Brain microvascular endothelial cell (primary cell): Measurements from ENCODE around the gene CCDC7.
"Not testable (repeated sequence)": the region's sequence is repeated elsewhere in the genome, so short reads cannot be mapped to it uniquely, and the experiment has no call there.

Source experiments
- DNase-seq: peaks from one replicate; pipeline ENCODE4 v3.0.0-alpha.2; 2020
- H3K27ac ChIP-seq: fragments of 250-450 bp; sonication (Bioruptor Pico); 2 replicates; pipeline ENCODE4 v1.5.1; 2020; ENCODE audit warnings: mild to moderate bottlenecking, moderate library complexity
- H3K27me3 ChIP-seq: fragments of 250-450 bp; sonication (Bioruptor Pico); replicated peaks from 2 replicates; pipeline ENCODE4 v1.5.1; 2020; ENCODE audit warnings: mild to moderate bottlenecking
- H3K36me3 ChIP-seq: fragments of 250-450 bp; sonication (Bioruptor Pico); replicated peaks from 2 replicates; pipeline ENCODE4 v1.5.1; 2020; ENCODE audit warnings: mild to moderate bottlenecking
- H3K4me3 ChIP-seq: 2 replicates; pipeline ENCODE4 v1.5.1; 2011; ENCODE audit warnings: low read depth, mild to moderate bottlenecking, control low read depth, low read length, moderate library complexity
- in situ Hi-C: cut with HindIII; loops from 2 replicates; pipeline ENCODE4 v1.10.0; 2017; ENCODE audit warnings: low sequenced_read_pairs, low pct_ligation_motif_present
- TF ChIP-seq, protein P1 (sequence below): IDR thresholded peaks from 2 replicates; pipeline ENCODE4 v1.5.1; 2011; ENCODE audit warnings: low read depth, mild to moderate bottlenecking, moderate library complexity, low read length, control low read depth, inconsistent platforms; ENCODE audit errors: missing control alignments

CCDC7 gene

DNA sequence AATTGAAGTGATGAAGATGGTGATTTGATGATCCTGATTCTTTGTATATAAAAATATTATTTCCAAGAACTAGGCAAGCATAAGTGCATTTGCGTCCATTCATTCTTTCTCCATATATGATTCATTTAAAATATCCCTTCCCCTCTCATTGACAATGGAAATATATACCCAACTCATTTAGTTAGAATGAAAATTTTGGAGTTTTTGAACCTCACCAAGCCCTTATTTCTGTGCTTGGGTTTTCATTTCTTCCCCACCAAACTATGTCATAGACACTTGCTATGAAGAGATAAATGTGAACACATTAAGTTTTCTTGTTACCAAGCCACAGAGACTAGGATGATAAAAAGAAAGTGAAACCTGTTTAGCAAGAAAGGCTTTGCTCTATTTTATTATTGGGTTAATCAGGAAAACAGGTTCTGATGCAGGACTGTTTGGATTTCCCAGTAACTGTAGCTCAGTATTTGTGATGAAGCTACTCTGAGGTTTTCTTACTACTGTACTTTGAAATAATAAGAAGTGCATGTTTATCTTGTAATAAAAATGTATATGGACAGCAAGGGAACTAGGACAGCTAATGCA, 443.8 kb downstream of the CCDC7 start:
- DNase-seq = no peak
- Histone ChIP-seq H3K27ac (no peak overlapping the region), H3K27me3 (no peaks in the 10 kb centered on the region), H3K36me3 (peaks cover 12% of the 10 kb centered on the region), H3K4me3 (no peak overlapping the region)
- TF ChIP-seq, protein P1, sequence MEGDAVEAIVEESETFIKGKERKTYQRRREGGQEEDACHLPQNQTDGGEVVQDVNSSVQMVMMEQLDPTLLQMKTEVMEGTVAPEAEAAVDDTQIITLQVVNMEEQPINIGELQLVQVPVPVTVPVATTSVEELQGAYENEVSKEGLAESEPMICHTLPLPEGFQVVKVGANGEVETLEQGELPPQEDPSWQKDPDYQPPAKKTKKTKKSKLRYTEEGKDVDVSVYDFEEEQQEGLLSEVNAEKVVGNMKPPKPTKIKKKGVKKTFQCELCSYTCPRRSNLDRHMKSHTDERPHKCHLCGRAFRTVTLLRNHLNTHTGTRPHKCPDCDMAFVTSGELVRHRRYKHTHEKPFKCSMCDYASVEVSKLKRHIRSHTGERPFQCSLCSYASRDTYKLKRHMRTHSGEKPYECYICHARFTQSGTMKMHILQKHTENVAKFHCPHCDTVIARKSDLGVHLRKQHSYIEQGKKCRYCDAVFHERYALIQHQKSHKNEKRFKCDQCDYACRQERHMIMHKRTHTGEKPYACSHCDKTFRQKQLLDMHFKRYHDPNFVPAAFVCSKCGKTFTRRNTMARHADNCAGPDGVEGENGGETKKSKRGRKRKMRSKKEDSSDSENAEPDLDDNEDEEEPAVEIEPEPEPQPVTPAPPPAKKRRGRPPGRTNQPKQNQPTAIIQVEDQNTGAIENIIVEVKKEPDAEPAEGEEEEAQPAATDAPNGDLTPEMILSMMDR = no peak
- in situ Hi-C loops = no loop called here

DNA sequence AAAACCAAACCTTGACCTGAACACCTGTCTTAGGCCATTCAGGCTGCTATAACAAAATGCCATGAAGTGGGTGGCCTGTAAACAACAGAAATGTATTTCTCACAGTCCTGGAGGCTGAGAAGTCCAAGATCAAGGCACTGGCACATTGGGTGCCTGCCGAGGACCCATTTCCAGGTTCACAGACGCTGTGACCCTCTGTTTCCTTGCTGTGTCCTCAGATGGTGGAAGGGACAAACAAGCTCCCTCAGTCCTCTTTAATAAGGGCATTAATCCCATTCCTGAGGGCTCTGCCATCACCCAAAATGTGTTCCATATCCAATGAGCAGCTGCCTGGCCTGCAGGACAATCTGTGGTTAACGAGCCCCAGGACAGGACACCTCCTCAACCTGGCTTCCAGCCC, 444.5 kb downstream of the CCDC7 start:
- Histone ChIP-seq H3K27me3 (no peaks in the 10 kb centered on the region), H3K4me3 (no peak overlapping the region), H3K36me3 (peaks cover 19% of the 10 kb centered on the region), H3K27ac (no peak overlapping the region)
- no peak for DNase-seq
- TF ChIP-seq, protein P1 = no peak
- in situ Hi-C loops = no loop called here

DNA sequence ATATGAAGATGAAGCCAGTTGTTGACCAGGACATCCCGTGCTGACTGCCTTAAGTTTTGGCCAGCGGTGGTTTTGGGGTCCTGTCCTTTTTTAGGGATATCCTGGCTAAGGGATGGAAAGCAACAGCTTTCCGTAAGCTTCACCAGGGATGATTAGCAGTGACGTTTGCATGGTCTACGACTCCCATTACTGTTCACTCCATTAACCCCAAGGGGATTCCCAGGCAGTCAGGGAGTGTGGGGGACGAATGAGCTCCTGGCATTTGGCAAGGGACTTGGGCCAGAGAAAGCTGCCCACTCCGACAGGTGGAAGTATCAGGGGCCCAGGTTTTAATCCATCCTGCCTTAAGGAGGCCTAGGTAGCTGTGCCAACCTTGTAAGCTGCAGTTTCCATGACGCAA, 445.3 kb downstream of the CCDC7 start:
- TF ChIP-seq, protein P1 = no peak
- peaks cover 26% of the 10 kb centered on the region for H3K36me3 ChIP-seq
- no peak overlapping the region for H3K27ac ChIP-seq
- DNase-seq = no peak
- H3K27me3 ChIP-seq = no peaks in the 10 kb centered on the region
- in situ Hi-C loops = no loop called here
- H3K4me3 ChIP-seq = no peak overlapping the region

DNA sequence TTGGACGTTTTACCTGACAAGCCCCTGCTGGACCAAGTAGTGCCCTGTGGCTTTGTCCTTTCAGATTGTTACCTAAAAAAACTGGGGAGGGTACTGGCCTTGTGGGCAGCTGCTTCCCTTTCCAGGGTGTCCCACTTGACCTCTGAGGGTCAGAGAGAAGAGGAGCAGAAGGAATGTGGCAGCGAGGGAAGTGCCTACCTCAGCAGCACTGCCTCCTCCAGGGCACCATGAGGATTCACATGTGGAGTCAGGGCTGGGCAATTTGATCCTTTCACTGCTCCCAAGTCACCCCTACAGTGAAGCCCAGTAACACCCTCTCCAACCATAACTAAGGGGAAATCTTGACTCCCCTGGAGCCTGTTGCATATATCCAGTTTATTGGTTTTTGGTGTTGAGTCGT, 447.5 kb downstream of the CCDC7 start:
- H3K27ac ChIP-seq = no peak overlapping the region
- TF ChIP-seq, protein P1 = peak; percentile 31
- in situ Hi-C loops = no loop called here
- H3K4me3 ChIP-seq = no peak overlapping the region
- no peaks in the 10 kb centered on the region for H3K27me3 ChIP-seq
- DNase-seq = no peak
- peaks cover 46% of the 10 kb centered on the region for H3K36me3 ChIP-seq

DNA sequence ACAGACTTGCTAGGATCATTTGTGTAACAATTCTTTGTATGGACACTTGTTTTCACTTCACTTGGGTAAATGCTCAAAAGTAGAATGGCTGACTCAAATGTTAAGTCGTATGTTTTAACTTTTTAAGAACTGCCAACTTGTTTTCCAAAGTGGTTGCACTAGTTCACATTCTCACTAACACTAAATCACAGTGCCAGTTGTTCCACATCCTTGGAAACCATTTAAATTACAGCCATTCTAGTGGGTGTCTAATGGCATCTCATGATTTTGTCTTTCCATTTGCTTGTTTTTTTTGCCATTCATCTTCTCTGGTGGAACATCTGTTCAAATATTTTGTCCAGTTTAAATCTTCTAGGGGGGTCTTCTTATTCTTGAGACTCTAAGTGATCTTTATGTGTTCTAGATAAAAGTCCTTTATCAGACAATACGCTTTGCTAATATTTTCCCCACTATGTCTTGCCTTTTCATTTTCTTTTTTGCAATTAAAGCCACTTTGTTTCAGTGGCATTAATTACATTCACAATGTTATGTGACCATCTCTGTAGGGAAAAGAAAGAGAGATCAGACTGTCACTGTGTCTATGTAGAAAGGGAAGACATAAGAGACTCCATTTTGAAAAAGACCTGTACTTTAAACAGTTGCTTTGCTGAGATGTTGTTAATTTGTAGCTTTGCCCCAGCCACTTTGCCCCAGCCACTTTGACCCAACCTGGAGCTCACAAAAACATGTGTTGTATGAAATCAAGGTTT, 448.1 kb downstream of the CCDC7 start:
- Histone ChIP-seq H3K27ac (no peak overlapping the region), H3K4me3 (no peak overlapping the region), H3K36me3 (peaks cover 53% of the 10 kb centered on the region), H3K27me3 (no peaks in the 10 kb centered on the region)
- TF ChIP-seq, protein P1 = no peak
- in situ Hi-C loops = no loop called here
- DNase-seq = no peak

DNA sequence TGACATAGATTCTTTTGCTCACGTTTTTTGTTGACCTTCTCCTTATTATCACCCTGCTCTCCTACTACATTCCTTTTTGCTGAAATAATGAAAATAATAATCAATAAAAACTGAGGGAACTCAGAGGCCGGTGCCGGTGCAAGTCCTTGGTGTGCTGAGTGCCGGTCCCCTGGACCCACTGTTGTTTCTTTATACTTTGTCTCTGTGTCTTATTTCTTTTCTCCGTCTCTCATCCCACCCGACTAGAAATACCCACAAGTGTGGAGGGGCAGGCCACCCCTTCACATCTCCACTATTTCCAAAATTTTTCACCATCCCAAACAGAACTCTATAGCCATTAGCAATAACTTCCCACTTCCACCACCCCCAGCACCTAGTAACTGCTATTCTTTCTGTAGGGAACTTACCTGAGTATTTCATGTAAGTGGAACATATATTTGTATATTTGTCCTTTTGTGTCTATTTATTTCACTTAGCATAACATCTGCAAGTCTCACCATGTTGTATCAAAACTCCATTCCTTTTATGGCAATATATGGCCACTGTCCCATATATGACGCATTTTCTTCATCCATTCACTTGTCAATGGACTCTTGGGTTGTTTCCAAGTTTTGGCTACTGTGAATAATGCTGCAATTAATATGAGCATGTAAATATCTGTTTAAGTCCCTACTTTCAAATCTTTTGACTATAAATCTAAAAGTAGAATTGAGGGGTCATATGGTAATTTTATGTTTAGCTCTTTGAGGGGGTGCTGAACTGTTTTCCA, 449.4 kb downstream of the CCDC7 start:
- H3K27me3 ChIP-seq, H3K4me3 ChIP-seq, DNase-seq, in situ Hi-C loops, H3K27ac ChIP-seq: not testable (repeated sequence)
- peaks cover 53% of the 10 kb centered on the region for H3K36me3 ChIP-seq
